Calu3 (cell line): ENCODE data around the gene VMP1. TPM values are rescaled to one million over a fixed set of nuclear protein-coding genes. Genes with fewer than 3 reads are reported as not detected.
"Not testable (repeated sequence)": the region's sequence is repeated elsewhere in the genome, so short reads cannot be mapped to it uniquely, and the experiment has no call there.

Experiments
- BruUV-seq: library from RNA; stranded (reverse); fragments of 400-500 nt; replicated peaks from 2 replicates; lab custom pipeline; 2021; lab: Mats Ljungman, UMichigan
- CTCF ChIA-PET: fragments of 300-600 bp; sonication (Branson Sonifier 250); formaldehyde crosslinking; loops from one replicate; lab custom pipeline; 2022; ENCODE audit warnings: antibody characterized with exemption; lab: Charles Lee
- DNase-seq: peaks from one replicate; pipeline ENCODE4 v3.0.0; 2022
- H3K27ac Mint-ChIP-seq: one replicate; pipeline ENCODE4 v1.8.0; 2022; ENCODE audit warnings: mixed read lengths; ENCODE audit not compliant: unreplicated experiment
- H3K27me3 Mint-ChIP-seq: one replicate; pipeline ENCODE4 v1.8.0; 2022; ENCODE audit warnings: mixed read lengths; ENCODE audit not compliant: unreplicated experiment
- H3K36me3 Mint-ChIP-seq: one replicate; pipeline ENCODE4 v1.8.0; 2022; ENCODE audit warnings: mild to moderate bottlenecking, moderate library complexity, mixed read lengths; ENCODE audit not compliant: insufficient read depth, unreplicated experiment
- H3K4me1 Mint-ChIP-seq: one replicate; pipeline ENCODE4 v1.8.0; 2022; ENCODE audit warnings: mild to moderate bottlenecking, low read depth, mixed read lengths; ENCODE audit not compliant: unreplicated experiment
- H3K4me3 Mint-ChIP-seq: one replicate; pipeline ENCODE4 v1.8.0; 2022; ENCODE audit warnings: mild to moderate bottlenecking, low read depth, moderate library complexity, mixed read lengths; ENCODE audit not compliant: unreplicated experiment
- H3K9me3 Mint-ChIP-seq: one replicate; pipeline ENCODE4 v1.8.0; 2022; ENCODE audit warnings: low read depth, mixed read lengths; ENCODE audit not compliant: unreplicated experiment
- CTCF ChIP-seq: fragments of 200-600 bp; IDR thresholded peaks from one replicate; pipeline ENCODE4 v1.8.0; 2022; ENCODE audit warnings: antibody characterized with exemption; ENCODE audit not compliant: unreplicated experiment
- intact Hi-C: fragments of 100-400 bp; cut with micrococcal nuclease; formaldehyde crosslinking; loops from one replicate; pipeline ENCODE4 v1.10.0; 2022; ENCODE audit not compliant: unreplicated experiment
- total RNA-seq: library from RNA; stranded (reverse); gene quantifications from 2 replicates; pipeline ENCODE4 v1.2.3, GENCODE V29; 2022

The VMP1 gene
- total RNA-seq, 1 experiment from 2014 or later: 315 TPM

GRCh38 chr17:59783221-59784047 lies 76.0 kb downstream of the VMP1 start:
- CTCF ChIA-PET: interaction anchor here (0.8 to 2.1 kb wide), 6 partner anchors 44 to 76 kb away, joined by 3 to 6 read pairs (median 5); no protein-coding TSS in a partner anchor
- DNase-seq: no peak
- H3K27me3 Mint-ChIP-seq: no peaks in the 10 kb centered on the region
- H3K27ac Mint-ChIP-seq: peak overlapping the region; percentile 99
- no peak for TF ChIP-seq CTCF
- no peaks in the 10 kb centered on the region for H3K9me3 Mint-ChIP-seq
- intact Hi-C loops: loop anchor here (1.0 to 2.0 kb wide), 2 partner anchors 20 to 69 kb away; no protein-coding TSS in a partner anchor
- BruUV-seq: TSS peak; percentile 67
- peaks cover 33% of the 10 kb centered on the region for H3K36me3 Mint-ChIP-seq
- peak overlapping the region; percentile 54 for H3K4me3 Mint-ChIP-seq
- peaks cover 28% of the 10 kb centered on the region for H3K4me1 Mint-ChIP-seq

GRCh38 chr17:59785091-59785799 lies 77.8 kb downstream of the VMP1 start:
- Mint-ChIP-seq H3K9me3 (no peaks in the 10 kb centered on the region), H3K27me3 (no peaks in the 10 kb centered on the region), H3K36me3 (peaks cover 45% of the 10 kb centered on the region), H3K27ac (peak overlapping the region; percentile 92), H3K4me1 (peaks cover 26% of the 10 kb centered on the region), H3K4me3 (no peak overlapping the region)
- no peak for TF ChIP-seq CTCF
- CTCF ChIA-PET: interaction anchor here (0.7 to 0.9 kb wide), 2 partner anchors 30 to 43 kb away, joined by 4 to 7 read pairs; no protein-coding TSS in a partner anchor
- no TSS peak for BruUV-seq
- DNase-seq: no peak
- intact Hi-C loops: loop anchor here (2.0 kb wide), 1 partner anchor 68 kb away; no protein-coding TSS in a partner anchor

GRCh38 chr17:59786213-59786535 lies 78.7 kb downstream of the VMP1 start:
- no peak for TF ChIP-seq CTCF
- H3K36me3 Mint-ChIP-seq: peaks cover 45% of the 10 kb centered on the region
- H3K27ac Mint-ChIP-seq: peak overlapping the region; percentile 92
- H3K4me3 Mint-ChIP-seq: peak overlapping the region; percentile 24
- H3K27me3 Mint-ChIP-seq: no peaks in the 10 kb centered on the region
- no peaks in the 10 kb centered on the region for H3K9me3 Mint-ChIP-seq
- BruUV-seq: no TSS peak
- intact Hi-C loops: loop anchor here (1.0 kb wide), 3 partner anchors 30 to 51 kb away; no protein-coding TSS in a partner anchor
- DNase-seq: no peak
- peaks cover 26% of the 10 kb centered on the region for H3K4me1 Mint-ChIP-seq
- CTCF ChIA-PET: interaction anchor here (0.9 kb wide), 4 partner anchors 41 to 57 kb away, joined by 4 to 9 read pairs (median 4); no protein-coding TSS in a partner anchor

GRCh38 chr17:59786536-59787319 lies 79.3 kb downstream of the VMP1 start:
- peak overlapping the region; percentile 24 for H3K4me3 Mint-ChIP-seq
- peaks cover 26% of the 10 kb centered on the region for H3K4me1 Mint-ChIP-seq
- intact Hi-C loops: loop anchor here (1.0 kb wide), 3 partner anchors 30 to 51 kb away; no protein-coding TSS in a partner anchor
- TF ChIP-seq CTCF: no peak
- peaks cover 45% of the 10 kb centered on the region for H3K36me3 Mint-ChIP-seq
- BruUV-seq: no TSS peak
- peak; percentile 73 for DNase-seq
- no peaks in the 10 kb centered on the region for H3K27me3 Mint-ChIP-seq
- H3K27ac Mint-ChIP-seq: peak overlapping the region; percentile 92
- CTCF ChIA-PET: interaction anchor here (0.9 kb wide), 4 partner anchors 41 to 56 kb away, joined by 4 to 9 read pairs (median 4); no protein-coding TSS in a partner anchor
- no peaks in the 10 kb centered on the region for H3K9me3 Mint-ChIP-seq

- Mint-ChIP-seq H3K36me3 (peaks cover 24% of the 10 kb centered on the region), H3K4me3 (peak overlapping the region; percentile 19), H3K27ac (peak overlapping the region; percentile 82)
- H3K4me1 Mint-ChIP-seq, DNase-seq, CTCF ChIA-PET, H3K9me3 Mint-ChIP-seq, intact Hi-C loops, BruUV-seq, H3K27me3 Mint-ChIP-seq: not testable (repeated sequence)
These were observed 82.4 kb downstream of the VMP1 start for GRCh38 chr17:59789849-59790248.

GRCh38 chr17:59790418-59790817 lies 83.0 kb downstream of the VMP1 start:
- H3K36me3 Mint-ChIP-seq: peaks cover 24% of the 10 kb centered on the region
- DNase-seq, BruUV-seq, H3K27me3 Mint-ChIP-seq, intact Hi-C loops, H3K9me3 Mint-ChIP-seq, H3K4me3 Mint-ChIP-seq, H3K4me1 Mint-ChIP-seq: not testable (repeated sequence)
- peak overlapping the region; percentile 82 for H3K27ac Mint-ChIP-seq
- CTCF ChIA-PET: interaction anchor here (0.7 kb wide), 1 partner anchor 39 kb away, joined by 4 read pairs; no protein-coding TSS in a partner anchor
